HUES6 (cell line): ENCODE measurements around the gene VASN.
"Not testable (repeated sequence)": the region's sequence is repeated elsewhere in the genome, so short reads cannot be mapped to it uniquely, and the experiment has no call there.

Experiments
- H3K27ac ChIP-seq: 2 replicates; pipeline ENCODE4 v1.7.0; 2013; ENCODE audit warnings: low read depth, mild to moderate bottlenecking, low read length, inconsistent platforms
- H3K27me3 ChIP-seq: 2 replicates; pipeline ENCODE4 v1.6.1; 2013; ENCODE audit warnings: low read length; ENCODE audit not compliant: control insufficient read depth, insufficient read depth
- H3K36me3 ChIP-seq: 2 replicates; pipeline ENCODE4 v1.6.1; 2013; ENCODE audit warnings: low read length; ENCODE audit not compliant: control insufficient read depth, insufficient read depth
- H3K4me1 ChIP-seq: 2 replicates; pipeline ENCODE4 v1.6.1; 2013; ENCODE audit warnings: low read length; ENCODE audit not compliant: control insufficient read depth, insufficient read depth
- H3K4me3 ChIP-seq: 2 replicates; pipeline ENCODE4 v1.5.1; 2013; ENCODE audit warnings: low read depth, low read length
- H3K9ac ChIP-seq: one replicate; pipeline ENCODE4 v1.6.1; 2013; ENCODE audit warnings: mild to moderate bottlenecking, low read length
- H3K9me3 ChIP-seq: 2 replicates; pipeline ENCODE4 v1.6.1; 2013; ENCODE audit warnings: low read depth, low read length; ENCODE audit not compliant: control insufficient read depth, insufficient read depth

Gene VASN

GRCh38 chr16:4328782-4329775, 42.6 kb upstream of the VASN start:
- H3K4me3 ChIP-seq = 0 out of 2 replicates have a peak overlapping the region, but pooled peaks have one; percentile 62
- H3K27ac ChIP-seq = 0 out of 2 replicates have a peak overlapping the region, but pooled peaks have one; percentile 40
- H3K36me3 ChIP-seq = peaks cover 10% of the 10 kb centered on the region; the same call in 1 of the 2 replicates
- no peak overlapping the region for H3K9ac ChIP-seq
- H3K9me3 ChIP-seq = 0 out of 2 replicates have a peak, but pooled peaks cover 2% of the 10 kb centered on the region
- H3K27me3 ChIP-seq = no peaks in the 10 kb centered on the region
- peaks cover 21% of the 10 kb centered on the region for H3K4me1 ChIP-seq

- H3K36me3 ChIP-seq = peaks cover 17% of the 10 kb centered on the region
- H3K27ac ChIP-seq = no peak overlapping the region
- peaks cover 14% of the 10 kb centered on the region for H3K4me1 ChIP-seq
- H3K9me3 ChIP-seq = 0 out of 2 replicates have a peak, but pooled peaks cover 2% of the 10 kb centered on the region
- no peak overlapping the region for H3K4me3 ChIP-seq
- H3K27me3 ChIP-seq = no peaks in the 10 kb centered on the region
- H3K9ac ChIP-seq = no peak overlapping the region
These were observed 41.3 kb upstream of the VASN start for GRCh38 chr16:4330277-4330874.

GRCh38 chr16:4332083-4332482, 39.6 kb upstream of the VASN start:
- Histone ChIP-seq H3K9me3 (0 out of 2 replicates have a peak, but pooled peaks cover 2% of the 10 kb centered on the region), H3K4me1 (peaks cover 13% of the 10 kb centered on the region), H3K9ac (no peak overlapping the region), H3K27ac (no peak overlapping the region), H3K36me3 (peaks cover 26% of the 10 kb centered on the region), H3K27me3 (no peaks in the 10 kb centered on the region), H3K4me3 (no peak overlapping the region)

- H3K9ac ChIP-seq = no peak overlapping the region
- H3K27ac ChIP-seq = no peak overlapping the region
- no peak overlapping the region for H3K4me3 ChIP-seq
- peaks cover 11% of the 10 kb centered on the region for H3K4me1 ChIP-seq
- no peaks in the 10 kb centered on the region for H3K27me3 ChIP-seq
- 0 out of 2 replicates have a peak, but pooled peaks cover 2% of the 10 kb centered on the region for H3K9me3 ChIP-seq
- H3K36me3 ChIP-seq = peaks cover 30% of the 10 kb centered on the region
These were observed 38.9 kb upstream of the VASN start for GRCh38 chr16:4332623-4333307.

- no peak overlapping the region for H3K9ac ChIP-seq
- H3K27me3 ChIP-seq = no peaks in the 10 kb centered on the region
- H3K36me3 ChIP-seq = peaks cover 30% of the 10 kb centered on the region
- no peak overlapping the region for H3K4me3 ChIP-seq
- 0 out of 2 replicates have a peak, but pooled peaks cover 2% of the 10 kb centered on the region for H3K9me3 ChIP-seq
- H3K27ac ChIP-seq = no peak overlapping the region
- peaks cover 8% of the 10 kb centered on the region for H3K4me1 ChIP-seq
These were observed 38.4 kb upstream of the VASN start for GRCh38 chr16:4333308-4333638.

GRCh38 chr16:4333714-4334113, 37.9 kb upstream of the VASN start:
- H3K36me3 ChIP-seq = peaks cover 35% of the 10 kb centered on the region
- H3K9me3 ChIP-seq, H3K4me1 ChIP-seq: not testable (repeated sequence)

GRCh38 chr16:4334724-4335495, 36.7 kb upstream of the VASN start:
- Histone ChIP-seq H3K4me3 (no peak overlapping the region), H3K9ac (no peak overlapping the region), H3K27me3 (no peaks in the 10 kb centered on the region), H3K9me3 (0 out of 2 replicates have a peak, but pooled peaks cover 2% of the 10 kb centered on the region), H3K27ac (no peak overlapping the region), H3K4me1 (no peaks in the 10 kb centered on the region), H3K36me3 (peaks cover 46% of the 10 kb centered on the region)

More at GRCh38 chr16:4333714-4334113, 37.9 kb upstream of the VASN start:
- not testable (repeated sequence) for H3K27ac ChIP-seq, H3K9ac ChIP-seq, H3K27me3 ChIP-seq, H3K4me3 ChIP-seq

GRCh38 chr16:4336701-4337539, 34.7 kb upstream of the VASN start:
- H3K4me3 ChIP-seq = no peak overlapping the region

GRCh38 chr16:4337540-4338088, 34.0 kb upstream of the VASN start:
- no peaks in the 10 kb centered on the region for H3K4me1 ChIP-seq
- H3K27me3 ChIP-seq = no peaks in the 10 kb centered on the region
- H3K36me3 ChIP-seq = peaks cover 57% of the 10 kb centered on the region
- no peaks in the 10 kb centered on the region for H3K9me3 ChIP-seq
- no peak overlapping the region for H3K4me3 ChIP-seq
- H3K27ac ChIP-seq = 0 out of 2 replicates have a peak overlapping the region, but pooled peaks have one; percentile 41
- H3K9ac ChIP-seq = no peak overlapping the region

More at GRCh38 chr16:4336701-4337539, 34.7 kb upstream of the VASN start:
- Histone ChIP-seq H3K36me3 (peaks cover 63% of the 10 kb centered on the region), H3K9me3 (no peaks in the 10 kb centered on the region), H3K27ac (no peak overlapping the region), H3K27me3 (no peaks in the 10 kb centered on the region), H3K4me1 (no peaks in the 10 kb centered on the region), H3K9ac (no peak overlapping the region)
